DOHH2 (cell line): ENCODE results near the gene AMBRA1.

Experiments
- CTCF ChIP-seq: fragments of 200-600 bp; sonication (generic); IDR thresholded peaks from one replicate; pipeline ENCODE4 v1.5.1; 2014; ENCODE audit warnings: antibody characterized with exemption, mild to moderate bottlenecking, low read depth, low read length; ENCODE audit not compliant: poor library complexity, severe bottlenecking
- EZH2phosphoT487 ChIP-seq: fragments of 200-600 bp; sonication (generic); IDR thresholded peaks from 2 replicates; pipeline ENCODE4 v1.6.1; 2017; ENCODE audit warnings: borderline replicate concordance, mild to moderate bottlenecking, antibody characterized with exemption, low read length, moderate library complexity, mixed read lengths

GRCh38 chr11:46520971-46521745 is 72.7 kb downstream of the AMBRA1 start:
- no peak for TF ChIP-seq CTCF
- TF ChIP-seq EZH2phosphoT487: no peak
